GM18868 (cell line): ENCODE data around the gene PSMC6.
A peak's percentile ranks its signal among the peaks of the same experiment; 100 is the strongest.

Source experiments
- ATAC-seq: cut with Tn5 transposase; IDR thresholded peaks from one replicate; pipeline ENCODE4 v1.9.1; 2021; ENCODE audit warnings: mild to moderate bottlenecking, moderate library complexity; ENCODE audit not compliant: unreplicated experiment

The PSMC6 gene

GRCh38 chr14:52706724-52707706, at the start of gene PSMC6:
TSS of gene PSMC6 (plus strand) at chr14:52707200. CDS start at chr14:52707220, 20 bp downstream.
- peak; percentile 98 for ATAC-seq

GRCh38 chr14:52660325-52660724, 46.7 kb upstream of the PSMC6 start:
- no peak for ATAC-seq

GRCh38 chr14:52660832-52661231, 46.2 kb upstream of the PSMC6 start:
- ATAC-seq = no peak

GRCh38 chr14:52661314-52661713, 45.7 kb upstream of the PSMC6 start:
- ATAC-seq = no peak

- no peak for ATAC-seq
Measured at GRCh38 chr14:52663850-52664249, 43.1 kb upstream of the PSMC6 start.

GRCh38 chr14:52678591-52678990, 28.4 kb upstream of the PSMC6 start:
- no peak for ATAC-seq

GRCh38 chr14:52683985-52684520, 22.9 kb upstream of the PSMC6 start:
- ATAC-seq = no peak

- ATAC-seq = no peak
Measured at GRCh38 chr14:52686176-52686575, 20.8 kb upstream of the PSMC6 start.

GRCh38 chr14:52690983-52691760, 15.8 kb upstream of the PSMC6 start:
- no peak for ATAC-seq

GRCh38 chr14:52692248-52692962, 14.6 kb upstream of the PSMC6 start:
- ATAC-seq = no peak

- ATAC-seq = no peak
Measured at GRCh38 chr14:52693036-52693435, 14.0 kb upstream of the PSMC6 start.

- ATAC-seq = no peak
Measured at GRCh38 chr14:52693532-52693931, 13.5 kb upstream of the PSMC6 start.

- peak; percentile 55 for ATAC-seq
Measured at GRCh38 chr14:52694761-52695480, 12.1 kb upstream of the PSMC6 start.

- ATAC-seq = peak; percentile 70
Measured at GRCh38 chr14:52695481-52696091, 11.4 kb upstream of the PSMC6 start, which contains the start of gene ERO1A. TSS of gene ERO1A (minus strand) at chr14:52695558. CDS start at chr14:52695481, 77 bp downstream.

- ATAC-seq = peak; percentile 62
Measured at GRCh38 chr14:52700701-52701172, 6.3 kb upstream of the PSMC6 start.

- peak; percentile 52 for ATAC-seq
Measured at GRCh38 chr14:52701223-52701622, 5.8 kb upstream of the PSMC6 start.

GRCh38 chr14:52703225-52703624, 3.8 kb upstream of the PSMC6 start:
- no peak for ATAC-seq

- ATAC-seq = no peak
Measured at GRCh38 chr14:52703664-52704063, 3.3 kb upstream of the PSMC6 start.

GRCh38 chr14:52706286-52706685, 714 bp upstream of the PSMC6 start:
- ATAC-seq = no peak
